Effector memory CD4-positive, alpha-beta T cell (primary cell): ENCODE measurements around the gene DOCK4.

Experiments
- DNase-seq, 3 donors: peaks; one replicate each; pipeline ENCODE4 v3.0.0-alpha.2; 2020
- H3K27ac ChIP-seq: 2 replicates; pipeline ENCODE4 v1.7.0; 2013; ENCODE audit warnings: mild to moderate bottlenecking, low read length, moderate library complexity; ENCODE audit not compliant: insufficient read depth, poor library complexity, severe bottlenecking
- H3K27me3 ChIP-seq: replicated peaks from 2 replicates; pipeline ENCODE4 v1.7.0; 2013; ENCODE audit warnings: mild to moderate bottlenecking, low read length; ENCODE audit not compliant: insufficient read depth, control insufficient read depth, poor library complexity, severe bottlenecking
- H3K36me3 ChIP-seq: 2 replicates; pipeline ENCODE4 v1.7.0; 2013; ENCODE audit warnings: mild to moderate bottlenecking, low read length, moderate library complexity; ENCODE audit not compliant: control insufficient read depth, insufficient read depth
- H3K4me1 ChIP-seq: 2 replicates; pipeline ENCODE4 v1.7.0; 2013; ENCODE audit warnings: low read length, mild to moderate bottlenecking; ENCODE audit not compliant: control insufficient read depth, insufficient read depth, poor library complexity, severe bottlenecking
- H3K4me3 ChIP-seq: 2 replicates; pipeline ENCODE4 v1.7.0; 2013; ENCODE audit warnings: low read length, low read depth, mild to moderate bottlenecking; ENCODE audit not compliant: insufficient read depth, poor library complexity, severe bottlenecking
- H3K9me3 ChIP-seq: 2 replicates; pipeline ENCODE4 v1.7.0; 2013; ENCODE audit warnings: mild to moderate bottlenecking, low read length, moderate library complexity; ENCODE audit not compliant: control insufficient read depth

The DOCK4 gene

GRCh38 chr7:112167147-112167546, 39.1 kb downstream of the DOCK4 start:
- Histone ChIP-seq H3K9me3 (no peaks in the 10 kb centered on the region), H3K4me3 (no peak overlapping the region), H3K27me3 (no peaks in the 10 kb centered on the region), H3K27ac (no peak overlapping the region), H3K36me3 (no peaks in the 10 kb centered on the region), H3K4me1 (no peaks in the 10 kb centered on the region)
- DNase-seq = no peak

GRCh38 chr7:112162784-112163506, 43.3 kb downstream of the DOCK4 start:
- H3K9me3 ChIP-seq = no peaks in the 10 kb centered on the region
- no peaks in the 10 kb centered on the region for H3K36me3 ChIP-seq
- H3K4me1 ChIP-seq = no peaks in the 10 kb centered on the region
- no peak overlapping the region for H3K4me3 ChIP-seq
- H3K27me3 ChIP-seq = no peaks in the 10 kb centered on the region
- H3K27ac ChIP-seq = no peak overlapping the region
- DNase-seq = no peak

GRCh38 chr7:112162142-112162766, 43.9 kb downstream of the DOCK4 start:
- Histone ChIP-seq H3K27me3 (no peaks in the 10 kb centered on the region), H3K4me1 (no peaks in the 10 kb centered on the region), H3K36me3 (no peaks in the 10 kb centered on the region), H3K9me3 (no peaks in the 10 kb centered on the region), H3K4me3 (no peak overlapping the region), H3K27ac (no peak overlapping the region)
- no peak for DNase-seq

- Histone ChIP-seq H3K9me3 (no peaks in the 10 kb centered on the region), H3K36me3 (no peaks in the 10 kb centered on the region), H3K27ac (no peak overlapping the region), H3K4me1 (no peaks in the 10 kb centered on the region), H3K4me3 (no peak overlapping the region), H3K27me3 (no peaks in the 10 kb centered on the region)
- no peak for DNase-seq
These were observed 44.7 kb downstream of the DOCK4 start for GRCh38 chr7:112161253-112162141.

GRCh38 chr7:112160771-112161150, 45.4 kb downstream of the DOCK4 start:
- no peaks in the 10 kb centered on the region for H3K36me3 ChIP-seq
- H3K4me3 ChIP-seq = no peak overlapping the region
- no peak for DNase-seq
- H3K4me1 ChIP-seq = no peaks in the 10 kb centered on the region
- H3K27me3 ChIP-seq = no peaks in the 10 kb centered on the region
- no peaks in the 10 kb centered on the region for H3K9me3 ChIP-seq
- H3K27ac ChIP-seq = no peak overlapping the region

GRCh38 chr7:112160130-112160770, 45.9 kb downstream of the DOCK4 start:
- H3K27me3 ChIP-seq = no peaks in the 10 kb centered on the region
- no peaks in the 10 kb centered on the region for H3K4me1 ChIP-seq
- no peaks in the 10 kb centered on the region for H3K9me3 ChIP-seq
- no peak for DNase-seq
- no peak overlapping the region for H3K4me3 ChIP-seq
- no peaks in the 10 kb centered on the region for H3K36me3 ChIP-seq
- no peak overlapping the region for H3K27ac ChIP-seq

GRCh38 chr7:112159351-112159750, 46.8 kb downstream of the DOCK4 start:
- Histone ChIP-seq H3K4me3 (no peak overlapping the region), H3K36me3 (no peaks in the 10 kb centered on the region), H3K4me1 (no peaks in the 10 kb centered on the region), H3K9me3 (no peaks in the 10 kb centered on the region), H3K27ac (no peak overlapping the region), H3K27me3 (no peaks in the 10 kb centered on the region)
- no peak for DNase-seq

GRCh38 chr7:112157072-112157471, 49.1 kb downstream of the DOCK4 start:
- H3K27ac ChIP-seq = no peak overlapping the region
- H3K27me3 ChIP-seq = no peaks in the 10 kb centered on the region
- no peaks in the 10 kb centered on the region for H3K9me3 ChIP-seq
- H3K4me3 ChIP-seq = no peak overlapping the region
- no peaks in the 10 kb centered on the region for H3K4me1 ChIP-seq
- DNase-seq = no peak
- H3K36me3 ChIP-seq = no peaks in the 10 kb centered on the region

- Histone ChIP-seq H3K9me3 (no peaks in the 10 kb centered on the region), H3K27ac (no peak overlapping the region), H3K36me3 (no peaks in the 10 kb centered on the region), H3K27me3 (no peaks in the 10 kb centered on the region), H3K4me3 (no peak overlapping the region), H3K4me1 (no peaks in the 10 kb centered on the region)
- no peak for DNase-seq
These were observed 49.8 kb downstream of the DOCK4 start for GRCh38 chr7:112156412-112156811.
